ENCODE results near the gene SNX8. TPM values are rescaled to one million over a fixed set of nuclear protein-coding genes. Genes with fewer than 3 reads are reported as not detected.

The SNX8 gene
- total and polyA plus RNA-seq, 2 donors (not counting 3 experiments of a cell fraction or from before 2014, with no cell fraction given), result 24.5 to 50.3 TPM

GRCh38 chr7:2326951-2327350 is 12.7 kb upstream of the SNX8 start:
- FAIRE-seq, result no peak
- intact Hi-C loops (cut with micrococcal nuclease), result no loop called here

More at GRCh38 chr7:2326951-2327350, 12.7 kb upstream of the SNX8 start:
- TF ChIP-seq POLR2AphosphoS5 (IDR thresholded peaks at IDR 0.05; ENCODE audit: insufficient read depth, low read depth, low read length) (no peak), JUN (IDR thresholded peaks at IDR 0.05; ENCODE audit: borderline replicate concordance, insufficient read depth, insufficient read length, low read depth) (no peak), GATA2 (IDR thresholded peaks at IDR 0.05; ENCODE audit: insufficient read depth, insufficient read length, low read depth, low read length) (no peak), EZH2 (IDR thresholded peaks at IDR 0.05; ENCODE audit: borderline replicate concordance, low read depth, low read length, severe bottlenecking) (no peak), MYC (IDR thresholded peaks at IDR 0.05; ENCODE audit: low read depth, low read length) (no peak), MAX (IDR thresholded peaks at IDR 0.05; ENCODE audit: insufficient read depth, insufficient read length) (no peak), CTCF (IDR thresholded peaks at IDR 0.05; ENCODE audit: extremely low read depth in 1 of 2, insufficient read depth in 1 of 2, low read depth in 1 of 2, low read length in 2 of 2) (no peak), FOS (IDR thresholded peaks at IDR 0.05; ENCODE audit: borderline replicate concordance, insufficient read depth, low read length) (no peak), POLR2A (IDR thresholded peaks at IDR 0.05; ENCODE audit: low read depth, low read length) (no peak)
- H3K4me1 ChIP-seq (ENCODE audit: control insufficient read depth, extremely low read depth, insufficient read depth, low read length), result no peaks in the 10 kb centered on the region
- ChIA-PET POLR2A (no interaction called here), CTCF (interaction anchor here (0.8 kb wide), 1 partner anchor 21 kb away, joined by 3 read pairs; no protein-coding TSS in a partner anchor)
- no peak overlapping the region for H2AFZ ChIP-seq (ENCODE audit: low read depth, low read length)
- H3K4me2 ChIP-seq (ENCODE audit: insufficient read depth, low read length), result no peak overlapping the region
- H3K27me3 ChIP-seq (ENCODE audit: control insufficient read depth in 2 of 2, insufficient read depth in 2 of 2, low read length in 2 of 2), result no peaks in the 10 kb centered on the region
- H3K4me3 ChIP-seq (replicated peaks in 1 of 3; ENCODE audit: insufficient read depth in 1 of 3, low read depth in 1 of 3, low read length in 3 of 3), result no peak overlapping the region
- DNase-seq (ENCODE audit: low read depth, low spot score), result no peak
- H3K9me1 ChIP-seq (replicated peaks; ENCODE audit: control insufficient read depth, extremely low read depth, insufficient read depth, low read length), result no peaks in the 10 kb centered on the region
- no peaks in the 10 kb centered on the region for H3K36me3 ChIP-seq (ENCODE audit: control insufficient read depth in 2 of 2, extremely low read depth in 1 of 2, insufficient read depth in 2 of 2, low read length in 2 of 2)
- dilution Hi-C loops (cut with MboI; ENCODE audit: extremely low pct_ligation_motif_present, low sequenced_read_pairs), result no loop called here
- H3K27ac ChIP-seq (ENCODE audit: insufficient read depth, low read depth, low read length), result no peak overlapping the region
- H3K9ac ChIP-seq (replicated peaks; ENCODE audit: extremely low read depth, insufficient read depth, low read length), result no peak overlapping the region
- H3K9me3 ChIP-seq (replicated peaks; ENCODE audit: control insufficient read depth, insufficient read depth, low read length), result no peaks in the 10 kb centered on the region
- H3K79me2 ChIP-seq (ENCODE audit: control insufficient read depth, insufficient read depth, low read length), result no peaks in the 10 kb centered on the region
- H4K20me1 ChIP-seq (replicated peaks; ENCODE audit: control insufficient read depth, extremely low read depth, insufficient read depth, low read length), result no peaks in the 10 kb centered on the region
- BruUV-seq (replicated peaks), result no TSS peak

All from endothelial cell of umbilical vein (primary cell).